Keratinocyte (primary cell): ENCODE results near the gene IL1B. TPM values are rescaled to one million over a fixed set of nuclear protein-coding genes. Genes with fewer than 3 reads are reported as not detected.

Experiments
- DNase-seq: peaks from one replicate; pipeline ENCODE4 v3.0.0-alpha.2; 2011; ENCODE audit warnings: low read depth, missing footprints, low spot score
- FAIRE-seq: peaks from 2 replicates; lab custom pipeline; 2011; peaks lifted over from hg19 to GRCh38; lab: Jason Lieb, UNC
- H2AFZ ChIP-seq: 2 replicates; pipeline ENCODE4 v1.6.0; 2012; ENCODE audit warnings: low read length, control low read depth, inconsistent platforms; ENCODE audit not compliant: control insufficient read depth
- H3K27ac ChIP-seq: 2 replicates; pipeline ENCODE4 v1.5.1; 2011; ENCODE audit warnings: low read length; ENCODE audit not compliant: control insufficient read depth, insufficient read depth
- H3K27me3 ChIP-seq: 3 replicates; pipeline ENCODE4 v1.6.0; 2011; ENCODE audit warnings: low read length; ENCODE audit not compliant: control insufficient read depth, insufficient read depth; ENCODE audit errors: extremely low read depth
- H3K36me3 ChIP-seq, 2 experiments: 2 replicates in 1 of 2; 3 replicates in 1 of 2; pipeline ENCODE4 v1.5.1; 2011; ENCODE audit warnings: low read length in 2 of 2, mild to moderate bottlenecking in 1 of 2; ENCODE audit not compliant: control insufficient read depth in 2 of 2, insufficient read depth in 2 of 2; ENCODE audit errors: extremely low read depth in 1 of 2
- H3K4me1 ChIP-seq: 3 replicates; pipeline ENCODE4 v1.5.1; 2011; ENCODE audit warnings: low read length; ENCODE audit not compliant: control insufficient read depth, insufficient read depth; ENCODE audit errors: extremely low read depth
- H3K4me2 ChIP-seq: 3 replicates; pipeline ENCODE4 v1.6.0; 2011; ENCODE audit warnings: low read depth, low read length; ENCODE audit not compliant: control insufficient read depth, insufficient read depth; ENCODE audit errors: extremely low read depth
- H3K4me3 ChIP-seq, 3 experiments: fragments of 200-600 bp in 1 of 3; sonication (generic) in 1 of 3; 2 replicates in 2 of 3; 3 replicates in 1 of 3; pipeline ENCODE4 v1.5.1; 2011 to 2016; ENCODE audit warnings: low read length in 3 of 3, mild to moderate bottlenecking in 3 of 3, control low read depth in 2 of 3, inconsistent platforms in 1 of 3, low read depth in 1 of 3, mixed read lengths in 1 of 3, mixed run types in 1 of 3, moderate library complexity in 1 of 3; ENCODE audit not compliant: control insufficient read depth in 2 of 3, insufficient read depth in 2 of 3; ENCODE audit errors: extremely low read depth in 1 of 3
- H3K79me2 ChIP-seq: 2 replicates; pipeline ENCODE4 v1.6.0; 2012; ENCODE audit warnings: low read length; ENCODE audit not compliant: control insufficient read depth, insufficient read depth
- H3K9ac ChIP-seq: 3 replicates; pipeline ENCODE4 v1.6.0; 2011; ENCODE audit warnings: low read length; ENCODE audit not compliant: control insufficient read depth, insufficient read depth; ENCODE audit errors: extremely low read depth
- H3K9me1 ChIP-seq: 3 replicates; pipeline ENCODE4 v1.6.0; 2011; ENCODE audit warnings: low read length; ENCODE audit not compliant: control insufficient read depth, insufficient read depth; ENCODE audit errors: extremely low read depth
- H3K9me3 ChIP-seq: 2 replicates; pipeline ENCODE4 v1.5.1; 2012; ENCODE audit warnings: low read depth, low read length; ENCODE audit not compliant: control insufficient read depth
- H4K20me1 ChIP-seq: 3 replicates; pipeline ENCODE4 v1.6.0; 2011; ENCODE audit warnings: low read length; ENCODE audit not compliant: control insufficient read depth, insufficient read depth; ENCODE audit errors: extremely low read depth
- CTCF ChIP-seq, 3 experiments: IDR thresholded peaks in 1 of 3; conservative IDR thresholded peaks in 1 of 3; optimal IDR thresholded peaks in 1 of 3; 2 replicates in 2 of 3; 3 replicates in 1 of 3; pipeline versions ENCODE3 to v1.5.1; 2011; ENCODE audit warnings: low read length in 3 of 3, mild to moderate bottlenecking in 3 of 3, moderate library complexity in 2 of 3, control low read depth in 1 of 3, inconsistent platforms in 1 of 3; ENCODE audit not compliant: insufficient read depth in 2 of 3; ENCODE audit errors: extremely low read depth in 1 of 3
- EZH2 ChIP-seq: IDR thresholded peaks from one replicate; pipeline ENCODE4 v1.6.1; 2012; ENCODE audit warnings: inconsistent platforms, mild to moderate bottlenecking, low read length, moderate library complexity
- dilution Hi-C: fragments of 300-500 bp; cut with MboI; formaldehyde crosslinking; loops from one replicate; pipeline ENCODE4 v1.7.0; 2020; ENCODE audit warnings: low sequenced_read_pairs; ENCODE audit not compliant: extremely low pct_ligation_motif_present
- polyA plus RNA-seq, 5 experiments: library from polyadenylated mRNA; depleted of rRNA in 3 of 5; stranded (reverse) in 3 of 5; stranded (forward) in 1 of 5; unstranded in 1 of 5; fragments of >200 nt; gene quantifications; 1 replicate in 1 of 5; 2 replicates in 3 of 5; 3 replicates in 1 of 5; pipeline versions ENCODE4 v1.2.1 to v1.2.3, GENCODE V29; 2011 to 2012; ENCODE audit warnings: missing spikeins in 2 of 5, low read depth in 1 of 5, low replicate concordance in 1 of 5

IL1B gene
- polyA plus RNA-seq, 1 donor (not counting 4 experiments of a cell fraction or from before 2014, with no cell fraction given) = 232 TPM

DNA sequence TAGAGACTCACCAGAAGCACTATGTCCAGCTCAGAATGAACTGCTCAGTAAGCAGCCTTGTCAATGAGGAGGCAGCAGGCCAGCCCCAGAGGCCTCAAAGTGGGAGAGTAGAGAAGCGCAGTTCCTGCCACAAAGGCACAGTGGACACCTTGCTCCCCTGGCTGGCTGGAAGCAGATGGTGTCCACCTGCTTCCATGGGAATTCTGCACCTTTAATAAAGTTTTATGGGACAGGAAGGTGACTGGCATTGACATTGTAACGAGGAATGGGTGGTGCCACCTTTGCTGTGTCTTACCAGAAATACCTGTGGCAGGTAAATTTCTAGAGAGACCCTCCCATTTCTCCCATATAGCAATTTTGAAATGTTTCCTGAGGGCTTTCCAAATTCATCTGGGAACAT, 6.7 kb upstream of the IL1B start:
- H4K20me1 ChIP-seq = no peaks in the 10 kb centered on the region
- no peak overlapping the region for H3K4me3 ChIP-seq
- H3K4me1 ChIP-seq = peaks cover 21% of the 10 kb centered on the region
- FAIRE-seq (no peak), DNase-seq (no peak)
- no peaks in the 10 kb centered on the region for H3K36me3 ChIP-seq
- no peaks in the 10 kb centered on the region for H3K9me1 ChIP-seq
- no peak overlapping the region for H3K4me2 ChIP-seq
- H3K9me3 ChIP-seq = no peaks in the 10 kb centered on the region
- H3K79me2 ChIP-seq = no peaks in the 10 kb centered on the region
- no peaks in the 10 kb centered on the region for H3K27me3 ChIP-seq
- dilution Hi-C loops = no loop called here
- no peak overlapping the region for H2AFZ ChIP-seq
- no peak for TF ChIP-seq CTCF (optimal IDR thresholded peaks at IDR 0.05 in 1 of 3, IDR thresholded peaks at IDR 0.05 in 1 of 3, conservative IDR thresholded peaks at IDR 0.05 in 1 of 3; ENCODE audit: extremely low read depth in 1 of 3, insufficient read depth in 2 of 3, low read length in 3 of 3)
- TF ChIP-seq EZH2 = no peak
- no peak overlapping the region for H3K9ac ChIP-seq
- H3K27ac ChIP-seq = no peak overlapping the region

- no peaks in the 10 kb centered on the region for H3K36me3 ChIP-seq
- H4K20me1 ChIP-seq = no peaks in the 10 kb centered on the region
- H3K4me2 ChIP-seq = no peak overlapping the region
- H3K79me2 ChIP-seq = peaks cover 2% of the 10 kb centered on the region
- no peaks in the 10 kb centered on the region for H3K9me1 ChIP-seq
- H2AFZ ChIP-seq = no peak overlapping the region
- no peak for DNase-seq
- peak; percentile 26 for FAIRE-seq
- no peak overlapping the region for H3K4me3 ChIP-seq
- TF ChIP-seq CTCF (optimal IDR thresholded peaks at IDR 0.05 in 1 of 3, IDR thresholded peaks at IDR 0.05 in 1 of 3, conservative IDR thresholded peaks at IDR 0.05 in 1 of 3; ENCODE audit: extremely low read depth in 1 of 3, insufficient read depth in 2 of 3, low read length in 3 of 3) (no peak), EZH2 (no peak)
- H3K27me3 ChIP-seq = no peaks in the 10 kb centered on the region
- H3K27ac ChIP-seq = no peak overlapping the region
- dilution Hi-C loops = no loop called here
- H3K9ac ChIP-seq = no peak overlapping the region
- peaks cover 27% of the 10 kb centered on the region for H3K4me1 ChIP-seq
- H3K9me3 ChIP-seq = no peaks in the 10 kb centered on the region
Measured at GRCh38 chr2:112841295-112842044, 4.9 kb upstream of the IL1B start.
